Duodenal mucosa (tissue), 2 donors: ENCODE measurements around the gene FKBP6.

Experiments
- H3K27ac ChIP-seq: one replicate; pipeline ENCODE4 v1.7.0; 2013; ENCODE audit warnings: low read depth, low read length
- H3K27me3 ChIP-seq, 2 donors: one replicate each; pipeline ENCODE4 v1.7.0; 2013; ENCODE audit warnings: low read length in 2 of 2, control low read depth in 1 of 2; ENCODE audit not compliant: insufficient read depth in 2 of 2, control insufficient read depth in 1 of 2
- H3K36me3 ChIP-seq, 2 donors: one replicate each; pipeline ENCODE4 v1.7.0; 2013; ENCODE audit warnings: low read length in 2 of 2, control low read depth in 1 of 2; ENCODE audit not compliant: insufficient read depth in 2 of 2, control insufficient read depth in 1 of 2
- H3K4me1 ChIP-seq, 2 donors: one replicate each; pipeline ENCODE4 v1.7.0; 2013; ENCODE audit warnings: low read length in 2 of 2, control low read depth in 1 of 2; ENCODE audit not compliant: insufficient read depth in 2 of 2, control insufficient read depth in 1 of 2
- H3K4me3 ChIP-seq, 2 donors: one replicate each; pipeline ENCODE4 v1.7.0; 2013; ENCODE audit warnings: low read length in 2 of 2, low read depth in 1 of 2
- H3K9ac ChIP-seq, 2 donors: one replicate each; pipeline ENCODE4 v1.7.0; 2013; ENCODE audit warnings: low read length in 2 of 2, low read depth in 1 of 2
- H3K9me3 ChIP-seq, 2 donors: one replicate each; pipeline ENCODE4 v1.7.0; 2013; ENCODE audit warnings: low read length in 2 of 2, control low read depth in 1 of 2; ENCODE audit not compliant: control insufficient read depth in 1 of 2

FKBP6 gene

DNA sequence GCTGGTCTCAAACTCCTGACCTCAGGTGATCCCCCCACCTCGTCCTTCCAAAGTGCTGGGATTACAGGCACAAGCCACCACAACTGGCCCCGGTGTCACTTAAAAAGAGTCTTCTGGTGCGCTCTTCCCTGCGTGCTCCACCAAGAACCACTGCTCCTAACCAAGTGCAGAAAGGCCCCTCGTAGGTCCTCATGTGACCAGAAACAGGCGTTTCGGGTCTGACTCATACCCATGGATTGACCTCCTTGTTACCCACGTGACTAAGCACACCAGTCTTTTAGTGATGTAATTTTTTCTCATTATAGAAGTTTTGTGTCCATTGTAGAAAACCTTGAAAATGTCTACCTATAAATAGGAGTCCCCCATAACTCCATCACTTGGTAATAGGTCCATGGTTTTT, 13.9 kb downstream of the FKBP6 start:
- Histone ChIP-seq H3K9me3 (no peaks in the 10 kb centered on the region), H3K27me3 (no peaks in the 10 kb centered on the region), H3K4me1 (peaks cover 0 to 8% of the 10 kb centered on the region in 2 donors), H3K36me3 (no peaks in the 10 kb centered on the region), H3K4me3 (no peak overlapping the region), H3K9ac (no peak overlapping the region), H3K27ac (no peak overlapping the region)

DNA sequence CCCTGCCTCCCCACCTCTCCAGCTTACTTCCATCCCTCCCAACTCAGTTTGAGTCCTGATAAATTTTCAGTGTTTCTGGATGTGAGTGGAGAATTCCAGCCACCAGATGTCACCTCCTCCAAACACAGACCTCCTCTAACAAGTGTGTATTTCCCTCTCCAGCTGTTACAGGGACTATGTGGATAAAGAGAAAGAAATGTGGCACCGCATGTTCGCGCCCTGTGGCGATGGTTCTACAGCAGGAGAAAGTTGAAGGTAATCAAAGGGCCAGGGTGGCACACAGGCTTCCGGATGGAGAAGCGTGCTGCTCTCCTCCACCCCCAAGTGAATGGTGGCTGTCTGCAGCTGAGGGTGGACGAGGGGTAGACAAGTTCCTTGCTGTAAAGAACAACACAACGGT, 14.7 kb downstream of the FKBP6 start:
- Histone ChIP-seq H3K9ac (no peak overlapping the region), H3K27me3 (no peaks in the 10 kb centered on the region), H3K9me3 (no peaks in the 10 kb centered on the region), H3K4me3 (no peak overlapping the region), H3K4me1 (peaks cover 0 to 8% of the 10 kb centered on the region in 2 donors), H3K36me3 (no peaks in the 10 kb centered on the region), H3K27ac (no peak overlapping the region)

DNA sequence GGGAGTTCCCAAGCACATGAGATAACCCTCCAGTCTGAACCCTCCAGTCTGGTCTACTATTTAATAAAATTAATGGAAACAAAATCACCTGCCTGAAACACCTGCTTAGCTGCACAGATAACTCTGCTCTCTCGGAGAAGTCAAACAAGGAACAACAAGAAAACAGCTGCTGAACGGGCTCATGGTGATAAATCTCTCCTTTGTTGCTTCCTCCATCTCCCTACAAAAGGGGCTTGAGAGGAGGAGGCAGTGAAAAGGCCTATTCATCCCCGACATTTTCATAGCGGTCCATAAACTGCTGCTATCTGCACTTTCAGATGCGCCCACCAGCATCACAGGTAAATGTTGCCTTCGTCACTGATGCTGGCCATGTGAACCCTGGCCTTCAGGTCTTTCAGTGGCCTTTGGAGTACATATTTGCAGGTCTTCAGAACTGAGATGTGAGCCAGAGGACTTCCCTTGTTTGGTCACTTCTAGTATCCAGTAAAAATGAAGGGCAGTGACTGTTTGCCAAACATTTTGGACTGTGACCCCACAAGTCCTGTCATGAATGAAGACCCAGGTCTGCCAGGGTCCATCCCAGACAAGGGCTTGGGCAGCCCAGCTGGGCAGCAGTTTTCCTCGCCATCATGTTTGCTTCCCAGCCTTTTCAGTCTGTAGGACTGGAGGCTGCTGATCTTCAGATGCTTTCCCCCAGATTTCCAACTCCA, 15.9 kb downstream of the FKBP6 start:
- Histone ChIP-seq H3K9ac (no peak overlapping the region), H3K36me3 (no peaks in the 10 kb centered on the region), H3K27ac (no peak overlapping the region), H3K4me1 (peaks cover 0 to 8% of the 10 kb centered on the region in 2 donors), H3K9me3 (no peaks in the 10 kb centered on the region), H3K4me3 (no peak overlapping the region), H3K27me3 (no peaks in the 10 kb centered on the region)

DNA sequence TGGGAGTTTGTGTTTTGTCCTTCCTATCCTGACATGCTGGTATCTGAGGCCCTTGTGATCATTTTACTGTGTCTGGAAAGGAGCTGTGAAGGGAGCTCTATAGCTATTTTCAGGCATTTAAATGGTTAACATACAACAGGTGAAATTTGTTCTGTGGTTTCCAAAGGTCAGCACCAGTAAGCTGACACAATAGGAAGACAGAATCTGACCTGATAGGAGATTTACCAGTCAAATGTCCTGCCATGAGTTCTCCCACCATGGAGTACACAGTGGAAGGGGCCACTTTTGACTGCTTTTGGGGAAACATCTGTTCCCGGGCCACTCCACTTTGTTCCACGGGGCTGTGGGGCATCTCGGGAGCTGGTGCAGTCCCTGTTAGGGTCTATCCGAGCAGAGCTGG, 17.6 kb downstream of the FKBP6 start:
- no peaks in the 10 kb centered on the region for H3K9me3 ChIP-seq
- no peak overlapping the region for H3K27ac ChIP-seq
- H3K9ac ChIP-seq: no peak overlapping the region
- peaks cover 0 to 8% of the 10 kb centered on the region in 2 donors for H3K4me1 ChIP-seq
- no peaks in the 10 kb centered on the region for H3K27me3 ChIP-seq
- H3K4me3 ChIP-seq: no peak overlapping the region
- no peaks in the 10 kb centered on the region for H3K36me3 ChIP-seq

DNA sequence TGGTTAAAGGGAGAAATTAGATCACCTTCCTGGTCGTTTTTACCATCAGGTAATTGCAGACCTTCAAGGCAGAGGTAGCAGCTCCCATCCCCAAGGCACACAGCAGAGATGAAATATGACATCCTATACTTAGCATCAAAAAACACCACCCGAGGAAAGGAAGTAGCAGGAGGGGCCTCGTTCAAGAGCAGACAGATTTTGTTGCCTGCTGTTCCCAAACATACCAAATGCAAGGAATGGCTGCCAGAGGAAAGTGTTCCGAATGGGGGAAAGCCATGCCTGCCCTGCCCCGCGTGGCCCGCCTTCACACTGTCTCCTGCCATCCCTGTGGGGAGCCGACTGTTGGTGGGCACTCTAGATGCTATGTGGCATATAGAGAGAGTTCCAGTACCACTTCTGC, 18.0 kb downstream of the FKBP6 start:
- H3K4me3 ChIP-seq: no peak overlapping the region
- H3K9me3 ChIP-seq: no peaks in the 10 kb centered on the region
- H3K27ac ChIP-seq: no peak overlapping the region
- no peaks in the 10 kb centered on the region for H3K36me3 ChIP-seq
- H3K9ac ChIP-seq: no peak overlapping the region
- peaks cover 0 to 8% of the 10 kb centered on the region in 2 donors for H3K4me1 ChIP-seq
- H3K27me3 ChIP-seq: no peaks in the 10 kb centered on the region

DNA sequence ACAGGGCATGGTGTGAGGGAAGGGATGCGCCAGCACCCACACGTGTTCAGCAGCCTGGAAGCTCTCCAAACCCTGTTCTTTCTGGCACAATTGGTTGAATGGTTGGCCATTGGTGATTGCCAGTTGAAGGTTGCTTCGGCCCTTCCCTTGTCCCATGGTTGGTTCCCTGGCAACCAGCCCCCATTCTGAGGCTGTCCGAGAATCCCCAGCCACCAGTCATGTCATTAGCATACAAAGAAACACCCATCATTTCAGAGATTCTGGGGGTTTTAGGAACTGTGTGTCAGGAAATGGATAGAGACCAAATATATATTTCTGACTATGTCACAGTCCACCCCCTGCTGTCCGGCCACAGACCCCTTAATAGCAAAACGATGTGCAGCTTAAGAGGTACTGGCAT, 21.8 kb downstream of the FKBP6 start:
- no peaks in the 10 kb centered on the region for H3K9me3 ChIP-seq
- no peak overlapping the region for H3K4me3 ChIP-seq
- H3K9ac ChIP-seq: no peak overlapping the region
- no peaks in the 10 kb centered on the region for H3K36me3 ChIP-seq
- H3K27me3 ChIP-seq: no peaks in the 10 kb centered on the region
- no peak overlapping the region for H3K27ac ChIP-seq
- peaks cover 0 to 8% of the 10 kb centered on the region in 2 donors for H3K4me1 ChIP-seq

DNA sequence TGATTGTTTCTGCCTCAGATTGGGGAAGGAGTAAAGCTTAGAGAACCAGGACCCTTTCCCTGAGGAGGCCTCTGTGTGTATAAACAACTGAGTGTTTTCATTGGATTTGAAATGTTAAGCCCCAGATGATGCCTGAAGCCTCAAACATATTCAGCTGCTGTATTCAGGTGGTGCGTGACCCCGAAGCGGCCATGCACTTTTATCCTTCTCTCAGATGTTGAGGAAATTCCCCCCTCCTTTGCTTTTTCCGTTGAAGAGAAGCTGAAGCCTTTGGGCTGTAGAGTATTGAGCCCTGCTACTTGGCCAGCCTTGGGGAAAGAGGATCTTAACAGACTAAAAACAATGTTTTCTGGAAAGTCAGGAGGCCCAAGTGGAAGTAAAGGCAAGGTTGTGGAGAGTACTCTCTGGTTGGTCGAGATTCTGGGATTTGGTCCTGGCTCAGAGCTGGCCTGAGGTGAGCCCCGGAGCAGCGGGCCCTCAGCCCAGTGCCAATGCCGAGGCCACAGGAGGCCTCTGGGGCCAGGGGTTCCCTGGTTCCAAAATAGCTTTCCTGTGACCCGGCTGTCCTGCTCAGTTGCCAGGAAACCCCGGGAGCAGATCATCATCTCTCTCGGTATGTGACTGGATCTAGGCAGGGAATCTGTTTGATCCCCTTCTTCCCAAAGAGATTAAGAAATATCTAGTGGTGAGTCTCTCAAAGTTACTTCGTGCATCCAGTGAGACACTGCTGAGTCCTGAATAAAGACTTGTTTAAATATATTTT, 22.5 kb downstream of the FKBP6 start:
- H3K4me1 ChIP-seq: peaks cover 0 to 3% of the 10 kb centered on the region in 2 donors
- H3K9me3 ChIP-seq: no peaks in the 10 kb centered on the region
- no peaks in the 10 kb centered on the region for H3K27me3 ChIP-seq
- no peak overlapping the region for H3K9ac ChIP-seq
- no peak overlapping the region for H3K4me3 ChIP-seq
- H3K27ac ChIP-seq: no peak overlapping the region
- H3K36me3 ChIP-seq: no peaks in the 10 kb centered on the region

DNA sequence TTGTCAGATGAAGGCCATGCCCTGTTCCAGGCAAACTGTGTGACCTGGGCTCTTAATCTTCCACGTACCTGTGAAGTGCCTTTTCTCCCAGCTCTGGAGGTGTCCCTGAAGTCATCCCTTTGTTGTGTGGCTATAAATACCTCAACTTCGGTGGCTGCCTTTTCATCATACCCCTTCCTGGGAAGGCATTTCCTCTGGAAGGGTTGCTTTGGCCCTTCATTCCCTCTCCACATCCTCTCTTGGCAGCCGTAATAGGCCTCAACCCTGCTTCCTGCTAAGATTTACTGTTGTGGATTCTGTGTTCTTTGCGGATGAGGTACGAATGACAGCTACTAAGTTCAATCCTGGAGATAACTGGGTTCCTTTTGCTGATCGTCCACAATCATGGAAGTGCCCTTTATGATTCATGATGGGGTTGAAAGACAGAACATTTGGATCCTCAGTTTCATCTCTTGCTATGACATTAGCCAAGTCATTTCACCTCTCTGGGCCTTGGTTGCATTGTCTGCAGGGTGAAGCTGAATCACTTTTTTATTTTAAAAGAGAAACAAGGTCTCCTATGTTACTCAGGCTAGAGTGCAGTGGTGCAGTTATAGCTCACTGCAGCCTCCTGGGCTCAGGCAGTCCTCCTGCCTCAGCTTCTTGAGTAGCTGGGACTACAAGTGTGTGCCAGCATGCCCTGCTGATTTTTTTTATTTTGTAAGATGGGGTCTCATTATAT, 23.6 kb downstream of the FKBP6 start:
- Histone ChIP-seq H3K27me3 (no peaks in the 10 kb centered on the region), H3K27ac (no peak overlapping the region), H3K36me3 (no peaks in the 10 kb centered on the region), H3K9me3 (no peaks in the 10 kb centered on the region), H3K4me1 (no peaks in the 10 kb centered on the region), H3K9ac (no peak overlapping the region), H3K4me3 (no peak overlapping the region)

DNA sequence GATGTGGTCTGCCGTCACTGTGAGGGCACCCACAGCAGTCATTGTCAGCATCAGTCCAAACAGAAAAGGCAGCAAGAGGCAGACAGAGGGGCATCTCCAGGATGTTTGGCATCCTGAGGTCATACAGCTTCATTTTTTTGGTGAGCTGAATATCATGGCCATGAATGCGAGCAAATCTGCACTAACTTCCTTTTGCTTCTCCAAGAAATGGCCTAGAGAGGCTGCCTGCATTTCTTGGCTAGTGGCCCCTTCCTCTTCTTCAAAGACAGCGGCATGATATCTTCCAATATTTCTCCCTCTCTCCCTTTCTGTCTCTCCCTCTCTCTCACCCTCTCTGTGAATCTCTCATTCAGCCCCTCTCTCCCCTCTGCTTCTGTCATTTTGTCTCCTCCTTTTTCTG, 24.8 kb downstream of the FKBP6 start:
- Histone ChIP-seq H3K27me3 (no peaks in the 10 kb centered on the region), H3K4me1 (no peaks in the 10 kb centered on the region)

DNA sequence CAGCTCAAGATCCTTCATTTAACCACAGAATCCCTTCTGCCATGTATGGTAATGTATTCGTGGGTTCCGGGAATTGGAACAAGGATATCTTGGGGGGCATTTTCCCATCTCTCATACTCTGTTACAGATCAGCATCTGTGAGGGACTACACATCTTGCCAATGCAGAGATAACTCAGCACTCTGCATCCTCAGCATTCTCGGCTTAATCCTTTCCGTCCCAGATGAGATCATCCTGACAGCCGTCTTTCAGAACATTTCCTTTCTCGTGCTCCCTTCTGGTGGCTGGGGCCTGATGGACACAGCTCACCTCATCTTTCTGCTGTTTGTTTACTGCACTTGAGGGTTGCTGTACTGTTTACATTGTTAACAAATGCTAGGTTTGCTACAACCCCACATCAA, 25.3 kb downstream of the FKBP6 start:
- H3K4me1 ChIP-seq: peaks cover 3% of the 10 kb centered on the region in 2 donors
- H3K27me3 ChIP-seq: no peaks in the 10 kb centered on the region
- no peak overlapping the region for H3K4me3 ChIP-seq
- no peaks in the 10 kb centered on the region for H3K36me3 ChIP-seq
- no peak overlapping the region for H3K9ac ChIP-seq
- no peaks in the 10 kb centered on the region for H3K9me3 ChIP-seq
- no peak overlapping the region for H3K27ac ChIP-seq

More for the DNA sequence above, 24.8 kb downstream of the FKBP6 start:
- Histone ChIP-seq H3K27ac (no peak overlapping the region), H3K36me3 (no peaks in the 10 kb centered on the region), H3K4me3 (no peak overlapping the region), H3K9me3 (no peaks in the 10 kb centered on the region), H3K9ac (no peak overlapping the region)
